GM04504 (cell line): ENCODE measurements around the gene ANKFY1.
"Not testable (repeated sequence)": the region's sequence is repeated elsewhere in the genome, so short reads cannot be mapped to it uniquely, and the experiment has no call there.

ENCODE experiments used
- DNase-seq: peaks from one replicate; pipeline ENCODE4 v3.0.0-alpha.2; 2012; ENCODE audit warnings: low read depth

Gene ANKFY1

DNA sequence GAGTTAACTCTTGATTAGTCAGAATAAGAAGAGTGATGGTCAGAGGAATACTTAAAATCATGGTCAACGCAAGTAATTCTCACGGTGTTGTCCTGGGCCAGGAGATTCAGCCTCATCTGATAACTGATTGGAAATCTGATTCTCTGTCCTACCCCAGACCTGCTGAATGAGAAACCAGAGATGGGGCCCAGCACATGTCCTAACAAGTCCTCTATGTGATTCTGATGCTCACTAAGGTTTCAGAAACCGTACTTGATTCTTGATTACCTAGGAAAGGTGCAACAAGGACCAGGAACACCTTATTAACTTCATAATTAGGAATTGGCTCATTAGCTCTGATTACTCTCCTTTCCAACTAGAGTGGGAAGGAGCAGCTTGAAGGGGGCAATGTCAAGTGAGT is 44.5 kb downstream of the ANKFY1 start:
- DNase-seq, result no peak

DNA sequence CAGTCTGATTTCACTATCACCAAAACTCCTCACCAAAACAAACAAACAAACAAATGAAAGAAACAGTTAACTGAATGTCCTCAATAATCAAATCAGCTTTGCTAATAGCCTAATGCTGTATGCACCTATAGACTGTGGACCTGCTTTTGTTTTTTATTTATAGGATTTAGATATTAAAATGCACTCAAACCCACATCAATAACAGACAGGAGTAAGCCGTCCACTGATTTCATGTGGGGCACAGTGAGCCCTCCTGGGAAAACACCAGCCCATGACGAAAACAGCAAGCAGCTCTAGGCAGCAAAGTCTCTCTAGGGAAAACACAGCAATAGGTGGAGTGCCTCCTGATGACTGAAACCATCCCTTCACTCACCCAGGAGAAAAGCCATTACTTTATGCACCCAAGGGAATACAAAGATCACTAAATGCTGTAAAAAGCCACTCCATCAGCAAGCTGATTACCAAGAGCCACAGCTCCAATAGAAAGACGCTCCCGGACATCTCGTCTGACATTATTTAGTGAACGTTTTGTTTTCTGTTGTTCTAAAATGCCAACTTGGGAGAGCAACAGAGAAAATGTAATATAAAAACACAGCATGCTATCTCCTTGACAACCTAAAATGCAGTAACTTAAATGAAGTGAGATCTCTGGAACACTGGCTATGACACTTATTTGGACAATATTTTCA is 47.8 kb downstream of the ANKFY1 start:
- DNase-seq, result no peak

DNA sequence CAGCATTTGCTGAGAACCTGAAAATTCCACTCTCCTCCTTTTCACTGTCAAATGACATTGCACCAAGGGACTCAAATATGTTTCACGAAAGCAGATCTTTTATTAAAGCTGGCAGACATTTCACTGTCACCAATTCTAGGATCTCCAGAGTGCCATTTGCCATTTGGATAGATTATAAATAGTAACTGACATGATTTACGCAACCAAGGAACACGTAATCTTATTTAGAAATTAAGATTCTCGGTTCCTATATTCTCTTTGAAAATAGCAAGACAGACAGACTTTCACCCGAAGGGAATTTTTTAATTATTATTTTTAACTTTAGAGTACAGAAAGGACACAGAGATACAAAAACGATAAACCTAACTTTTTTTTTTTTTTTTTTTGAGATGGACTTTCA is 49.6 kb downstream of the ANKFY1 start:
- DNase-seq, result no peak

DNA sequence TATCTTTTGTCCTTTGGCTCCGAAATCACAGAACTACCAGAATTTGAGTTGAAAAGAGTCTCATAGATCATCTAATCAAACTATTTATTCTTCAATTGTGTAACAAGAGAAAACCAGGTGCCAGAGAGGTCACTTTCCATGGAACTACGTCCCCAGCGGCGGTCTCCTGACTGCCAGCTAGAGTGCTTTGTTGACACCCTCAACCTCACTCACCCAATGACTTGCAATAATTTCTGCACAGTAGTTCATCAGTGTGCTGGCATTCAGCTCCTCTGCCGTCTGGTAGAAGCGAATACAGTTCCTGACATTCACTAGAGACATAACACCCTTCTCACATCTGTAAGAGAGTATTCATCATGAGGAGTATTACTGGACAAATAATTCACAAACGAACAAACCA is 54.2 kb downstream of the ANKFY1 start:
- no peak for DNase-seq

DNA sequence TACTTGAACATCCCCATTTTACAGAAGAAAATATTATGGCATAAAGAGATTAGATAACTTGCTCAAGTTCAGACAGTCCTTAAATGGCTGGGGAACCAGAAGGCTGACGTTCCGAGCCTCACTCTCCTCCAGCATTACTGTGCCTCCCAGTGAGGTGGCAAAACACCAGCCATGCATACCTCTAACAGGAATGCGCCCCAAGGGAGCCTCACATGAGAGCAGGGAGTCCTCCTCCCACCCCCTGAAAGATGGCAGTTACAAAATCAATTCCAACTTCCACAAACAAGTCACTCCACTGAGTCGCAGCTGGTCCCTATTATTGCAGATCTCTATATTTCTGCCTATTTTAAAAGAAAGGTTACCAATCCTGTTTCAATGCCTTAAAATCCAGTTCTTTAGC is 55.5 kb downstream of the ANKFY1 start:
- no peak for DNase-seq

DNA sequence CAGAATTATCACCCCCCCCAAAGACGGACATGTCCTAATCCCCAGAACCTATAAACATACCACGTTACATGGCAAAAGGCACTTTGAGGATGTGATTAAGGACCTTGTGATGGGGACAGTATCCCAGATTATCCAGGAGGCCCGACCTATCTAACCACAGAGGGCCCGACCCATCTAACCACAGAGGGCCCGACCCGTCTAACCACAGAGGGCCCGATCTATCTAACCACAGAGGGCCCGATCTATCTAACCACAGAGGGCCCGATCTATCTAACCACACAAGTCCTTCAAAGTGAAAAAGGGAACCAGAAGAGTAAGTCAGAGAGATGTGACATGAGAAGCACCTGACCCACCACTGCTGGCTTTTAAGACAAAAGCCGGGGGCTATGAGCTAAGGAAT is 56.8 kb downstream of the ANKFY1 start:
- no peak for DNase-seq

DNA sequence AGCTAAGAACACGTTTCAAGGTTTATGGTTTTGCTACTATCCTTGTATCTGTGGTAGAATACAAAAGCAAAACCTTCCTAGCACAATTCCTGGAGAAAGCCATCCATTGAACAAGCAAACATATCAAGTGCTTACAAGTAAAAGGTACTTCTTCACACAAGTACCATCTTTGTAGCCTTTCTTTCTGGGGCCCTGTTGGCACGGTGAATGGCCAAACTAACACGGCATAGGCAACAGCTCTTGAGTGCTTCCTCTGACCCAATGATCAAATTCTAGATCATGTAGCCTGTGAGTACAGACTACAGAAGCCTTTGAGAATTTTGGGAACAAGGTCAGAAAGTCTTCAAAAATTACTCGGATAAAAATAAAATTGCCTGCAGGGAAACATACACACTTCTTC is 57.9 kb downstream of the ANKFY1 start:
- no peak for DNase-seq

DNA sequence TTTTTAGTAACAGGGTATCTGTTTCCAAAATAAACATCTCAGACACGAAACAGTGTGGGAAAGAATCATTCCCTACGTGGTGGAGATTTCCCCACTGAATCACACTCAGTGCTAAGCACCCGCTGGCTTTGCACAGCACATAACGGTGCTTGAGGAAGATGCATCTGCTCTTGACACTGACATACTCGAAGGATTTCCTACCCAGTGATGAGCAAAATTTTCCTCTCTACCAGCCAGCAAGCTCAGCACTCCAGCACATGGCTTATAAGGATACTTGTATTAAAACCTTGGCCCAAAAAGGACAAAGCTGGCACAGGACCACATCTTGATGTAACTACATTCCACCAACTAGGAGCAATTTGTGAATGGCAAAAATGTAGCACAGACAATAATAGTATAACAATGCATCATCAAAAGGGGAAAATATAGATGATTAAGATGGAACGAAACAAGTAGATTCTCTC is 59.0 kb downstream of the ANKFY1 start:
- peak; percentile 94 for DNase-seq

DNA sequence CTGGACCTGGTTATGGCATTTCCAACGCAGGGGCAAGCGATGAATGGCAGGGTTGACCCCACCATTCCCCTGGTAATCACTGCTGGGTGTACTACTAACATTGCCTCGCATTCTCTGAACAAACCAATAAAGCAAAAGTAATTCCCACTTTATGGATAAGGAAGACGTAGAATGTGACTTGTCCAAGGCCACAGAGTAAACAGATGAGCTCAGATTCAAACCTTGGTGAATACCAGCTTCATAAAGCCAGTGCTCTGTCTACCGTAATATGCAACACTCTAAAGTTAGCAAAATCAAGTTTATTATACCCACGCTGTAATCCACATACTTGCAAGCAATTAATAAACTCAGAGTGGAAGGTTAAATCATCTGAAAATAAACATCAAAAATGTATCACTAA is 59.6 kb downstream of the ANKFY1 start:
- DNase-seq, result no peak

DNA sequence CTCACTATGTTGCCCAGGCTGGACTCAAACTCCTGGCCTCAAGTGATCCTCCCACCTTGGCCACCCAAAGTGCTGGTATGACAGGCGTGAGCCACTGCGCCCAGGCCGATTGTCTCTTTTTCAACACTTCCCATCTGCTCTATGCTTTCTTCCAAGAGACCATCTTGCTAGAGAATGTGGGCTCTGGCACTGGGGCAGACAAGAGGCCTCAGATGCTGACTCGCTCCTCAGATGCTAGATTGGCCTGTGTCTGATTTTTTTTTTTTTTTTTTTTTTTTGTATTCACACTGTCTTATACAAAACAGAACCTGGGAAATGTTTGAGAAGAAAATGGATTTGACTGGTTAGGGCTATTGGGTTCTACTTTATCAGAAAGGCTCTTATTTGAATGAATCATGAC is 62.6 kb downstream of the ANKFY1 start:
- no peak for DNase-seq

DNA sequence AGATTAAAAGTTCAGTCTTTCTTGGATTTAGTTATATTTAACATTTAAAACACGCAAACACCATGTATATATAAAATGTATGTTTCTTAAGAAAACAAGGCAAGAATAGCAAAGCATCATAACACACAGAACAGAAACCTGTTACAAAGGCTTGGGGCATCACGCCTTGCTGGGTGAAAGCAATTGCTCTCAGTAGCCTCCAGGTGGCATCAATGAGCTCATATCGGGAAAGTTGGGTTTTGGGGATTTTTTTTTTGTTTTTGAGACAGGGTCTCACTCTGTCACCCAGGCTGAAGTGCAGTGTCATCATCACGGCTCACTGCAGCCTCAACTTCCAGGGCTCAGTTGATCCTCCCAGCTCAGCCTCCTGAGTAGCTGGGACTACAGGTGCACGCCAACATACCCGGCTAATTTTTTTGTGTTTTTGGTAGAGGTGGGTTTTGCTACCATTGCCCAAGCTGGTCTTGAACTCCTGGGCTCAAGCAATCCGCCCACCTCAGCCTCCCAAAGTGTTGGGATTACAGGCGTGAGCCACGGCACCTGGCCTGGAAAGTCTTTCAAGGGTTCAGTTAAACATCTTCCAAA is 63.9 kb downstream of the ANKFY1 start:
- DNase-seq, result no peak

DNA sequence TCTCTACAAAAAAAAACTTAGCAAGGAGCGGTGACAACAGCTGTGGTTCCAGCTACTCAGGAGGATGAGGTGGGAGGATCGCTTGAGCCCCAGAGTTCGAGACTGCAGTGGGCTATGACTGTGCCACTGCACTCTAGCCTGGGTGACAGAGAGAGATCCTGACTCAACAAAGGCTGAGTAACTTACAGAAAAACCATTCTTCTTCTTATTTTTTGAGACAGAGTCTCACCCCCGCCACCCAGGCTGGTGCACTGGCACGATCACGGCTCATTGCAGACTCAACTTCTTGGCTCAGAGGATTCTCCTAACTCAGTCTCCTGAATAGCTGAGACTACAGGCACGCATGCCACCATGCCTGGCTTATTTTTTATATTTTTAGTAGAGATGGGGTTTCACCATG is 64.8 kb downstream of the ANKFY1 start:
- DNase-seq, result no peak

DNA sequence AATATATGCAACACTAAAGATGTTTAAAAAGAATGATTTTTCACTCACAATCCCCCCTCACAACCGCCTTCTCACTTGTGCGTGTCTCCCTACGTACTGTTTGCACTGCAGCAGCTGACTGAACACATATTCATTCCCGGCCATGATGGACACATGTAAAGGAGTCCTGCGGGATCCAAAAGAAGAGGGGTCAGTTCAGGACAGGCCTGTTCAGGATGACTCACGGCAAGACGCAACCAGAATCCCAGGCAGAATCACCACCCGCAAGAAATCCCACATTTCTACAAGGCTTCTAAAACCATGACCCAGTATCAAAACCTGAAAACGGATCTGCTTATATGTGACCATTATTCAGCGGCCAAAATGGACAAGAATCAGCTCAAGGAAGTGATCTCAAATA is 68.5 kb downstream of the ANKFY1 start:
- peak; percentile 77 for DNase-seq

DNA sequence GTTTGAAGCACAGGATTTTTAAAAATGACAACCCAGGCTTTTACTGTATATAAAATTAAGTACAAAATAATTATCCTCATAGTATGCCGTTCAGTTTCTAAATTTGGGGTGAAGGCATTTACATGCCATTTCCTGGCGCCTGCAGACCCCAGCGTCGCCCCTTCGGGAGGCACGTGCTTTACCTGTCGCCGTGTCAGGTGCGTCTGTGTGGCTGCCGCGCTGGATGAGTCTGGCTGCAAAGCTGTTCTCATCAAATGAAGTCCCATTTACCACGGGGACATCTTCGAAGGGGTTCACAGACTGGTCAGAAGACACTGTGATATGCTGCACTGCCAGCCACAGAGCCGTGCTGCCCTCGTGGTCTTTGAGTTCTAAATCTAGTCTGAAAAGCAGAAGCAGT is 69.0 kb downstream of the ANKFY1 start:
- no peak for DNase-seq

DNA sequence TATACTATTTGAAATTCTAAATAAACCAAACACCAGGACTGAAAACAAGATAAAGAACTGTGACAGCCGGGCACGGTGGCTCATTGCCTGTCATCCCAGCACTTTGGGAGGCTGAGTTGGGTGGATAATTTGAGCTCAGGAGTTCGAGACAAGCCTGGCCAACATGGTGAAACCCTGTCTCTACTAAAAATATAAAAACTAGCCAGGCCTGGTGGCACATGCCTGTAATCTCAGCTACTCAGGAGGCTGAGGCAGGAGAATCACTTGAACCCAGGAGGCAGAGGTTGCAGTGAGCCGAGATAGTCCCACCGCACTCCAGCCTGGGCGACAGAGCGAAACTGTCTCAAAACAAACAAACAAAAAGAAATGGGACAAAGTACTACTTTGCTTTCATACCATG is 73.0 kb downstream of the ANKFY1 start:
- DNase-seq, result not testable (repeated sequence)

DNA sequence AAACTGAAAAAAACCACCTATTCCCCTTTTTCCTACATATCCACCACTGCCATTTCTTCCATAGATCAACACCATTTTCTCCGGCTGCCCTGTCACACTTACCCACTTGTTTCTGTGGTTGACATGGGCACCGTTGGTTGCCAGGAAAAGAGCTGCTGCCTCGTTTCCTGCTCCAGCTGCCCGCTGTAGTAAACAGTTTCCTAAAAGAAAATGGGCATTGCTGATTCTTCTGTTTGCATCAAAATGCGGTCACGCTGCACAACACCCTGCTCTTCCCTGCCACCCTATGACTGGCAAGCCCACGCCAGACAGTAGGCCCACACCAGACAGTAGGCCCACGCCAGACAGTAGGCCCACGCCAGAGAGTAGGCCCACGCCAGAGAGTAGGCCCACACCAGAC is 74.5 kb downstream of the ANKFY1 start:
- DNase-seq, result no peak

DNA sequence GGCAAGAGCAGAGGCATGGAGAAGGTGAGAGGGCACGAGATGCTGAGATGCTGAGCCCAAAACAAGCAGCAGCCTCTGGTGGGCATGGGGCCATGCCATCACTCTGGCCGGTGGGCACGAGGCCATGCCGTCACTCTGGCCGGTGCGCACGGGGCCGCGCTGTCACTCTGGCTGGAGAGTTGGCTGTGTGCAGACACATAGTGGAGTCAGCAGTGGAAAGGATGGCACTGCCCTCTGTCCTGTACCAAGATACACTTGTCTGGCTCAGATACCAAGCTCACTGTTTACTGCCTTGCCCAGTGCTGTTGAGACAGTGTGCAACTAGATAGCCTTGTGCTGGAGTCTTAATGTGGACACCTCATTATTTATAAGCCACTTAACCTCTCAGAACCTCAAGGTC is 75.7 kb downstream of the ANKFY1 start:
- DNase-seq, result no peak

DNA sequence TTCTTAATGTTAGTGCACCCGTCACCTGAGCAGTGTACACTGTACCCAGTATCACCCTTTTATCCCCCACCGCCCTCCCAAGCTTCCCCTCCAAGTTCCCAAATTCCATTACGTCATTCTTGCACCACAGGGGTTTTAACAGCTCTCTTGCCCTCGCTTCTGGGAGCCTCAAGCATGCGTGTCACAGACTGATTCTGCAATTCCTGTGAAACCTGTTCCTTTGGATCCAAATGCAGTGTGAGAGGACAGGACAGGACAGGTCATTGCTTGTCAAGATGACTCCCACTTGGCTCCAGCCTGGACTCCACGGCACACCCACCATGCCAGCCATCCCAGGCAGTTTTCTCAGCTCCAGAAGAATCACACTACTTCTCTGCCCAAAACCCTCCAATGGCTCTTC is 76.7 kb downstream of the ANKFY1 start:
- no peak for DNase-seq

DNA sequence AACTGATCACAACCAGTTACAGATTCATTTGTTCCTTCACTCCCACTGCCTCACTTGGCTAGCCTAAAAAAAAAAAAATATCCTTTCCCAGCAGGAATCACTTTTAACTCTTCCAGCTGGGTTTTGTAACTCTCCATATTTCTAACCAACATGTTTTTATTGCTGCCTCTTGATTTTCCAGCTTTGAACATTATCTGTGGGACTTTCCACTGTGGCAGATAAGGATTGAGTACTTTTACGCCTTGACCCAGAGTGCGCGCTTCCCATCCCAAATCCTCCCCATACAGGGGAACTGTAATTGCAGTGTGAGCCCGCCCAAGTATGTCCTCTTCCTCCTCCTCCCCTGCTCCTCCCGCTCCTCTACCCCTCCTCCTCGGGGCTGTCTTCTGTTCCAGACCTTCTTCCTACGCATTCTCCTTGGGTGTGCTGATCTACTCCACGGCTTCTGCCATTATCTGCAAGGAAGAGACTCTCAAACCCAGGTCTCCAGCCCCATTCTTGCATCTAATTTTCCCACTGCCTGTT is 77.4 kb downstream of the ANKFY1 start:
- no peak for DNase-seq

DNA sequence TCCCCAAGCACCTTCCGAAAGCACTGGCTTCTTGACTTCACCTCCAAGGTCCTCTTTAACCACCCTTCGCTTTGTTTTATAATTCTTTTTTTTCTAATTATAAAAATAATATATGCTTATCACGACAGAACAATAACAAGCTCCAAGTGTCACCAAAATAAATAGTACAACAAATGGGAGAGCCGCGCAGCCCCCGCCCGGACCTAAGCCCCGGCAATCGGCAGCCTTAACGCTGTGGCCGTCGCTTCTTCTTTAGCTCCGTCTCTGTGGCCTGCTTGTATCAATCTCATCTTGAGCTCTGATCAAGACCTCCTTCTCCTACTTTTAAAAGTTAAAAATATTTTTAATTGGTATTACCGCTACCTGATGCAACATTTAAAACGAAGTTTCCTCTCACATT is 78.1 kb downstream of the ANKFY1 start:
- no peak for DNase-seq

DNA sequence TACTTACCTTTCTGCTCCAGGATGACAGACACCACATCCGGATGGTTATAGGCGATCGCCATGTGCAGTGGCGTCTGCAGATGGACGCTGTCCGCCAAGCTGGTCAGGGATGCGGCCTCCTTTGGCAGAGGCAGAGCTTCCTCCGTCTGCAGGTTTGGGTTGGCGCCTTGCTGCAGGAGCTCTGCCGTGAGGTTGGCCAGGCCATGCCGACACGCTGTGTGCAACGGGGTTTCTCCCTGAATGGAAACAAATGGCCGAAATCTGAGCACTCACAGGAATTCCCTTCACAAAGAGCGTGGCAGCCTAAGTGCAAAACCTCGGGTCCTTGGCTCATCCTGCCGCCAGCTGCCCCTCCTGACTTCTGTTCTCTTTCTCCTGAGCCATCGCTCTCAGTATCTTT is 79.0 kb downstream of the ANKFY1 start:
- no peak for DNase-seq

DNA sequence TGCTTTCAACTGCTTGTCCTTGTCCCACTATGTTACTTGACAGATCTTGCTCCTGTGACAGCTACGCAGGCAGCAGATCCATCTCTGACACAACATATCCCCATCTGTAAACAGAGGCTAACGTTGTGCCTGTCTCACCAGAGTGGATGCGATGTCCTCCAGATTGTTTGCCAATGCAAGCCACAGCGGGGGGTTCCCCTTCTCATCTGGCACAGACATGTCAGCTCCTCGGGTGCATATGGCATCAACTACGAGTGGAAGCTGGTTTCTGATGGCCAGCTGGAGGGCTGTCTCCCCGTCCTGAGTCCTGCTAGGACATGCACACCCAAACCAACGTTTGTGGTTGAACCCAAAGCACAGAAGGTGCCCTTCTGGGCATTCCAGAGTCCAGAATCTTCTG is 81.7 kb downstream of the ANKFY1 start:
- DNase-seq, result no peak

DNA sequence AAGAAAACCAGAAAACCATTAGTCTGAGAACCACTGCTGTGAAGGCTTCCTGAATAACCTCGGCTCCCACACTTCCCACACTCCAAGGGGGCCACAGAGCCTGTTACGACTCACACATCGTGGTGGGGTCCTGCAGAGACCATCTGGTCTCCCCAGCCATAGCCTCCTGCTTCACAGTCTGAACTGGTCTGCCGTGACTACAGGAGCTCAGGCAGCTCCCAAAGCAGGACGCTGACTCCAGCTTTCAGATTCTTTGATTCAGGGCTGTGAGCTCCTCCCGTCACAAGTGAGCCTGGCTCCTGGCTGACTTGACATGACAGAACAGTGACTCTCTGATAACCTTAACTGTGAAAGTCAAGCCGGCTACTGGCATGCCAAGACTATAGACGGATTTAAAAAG is 83.0 kb downstream of the ANKFY1 start:
- no peak for DNase-seq

DNA sequence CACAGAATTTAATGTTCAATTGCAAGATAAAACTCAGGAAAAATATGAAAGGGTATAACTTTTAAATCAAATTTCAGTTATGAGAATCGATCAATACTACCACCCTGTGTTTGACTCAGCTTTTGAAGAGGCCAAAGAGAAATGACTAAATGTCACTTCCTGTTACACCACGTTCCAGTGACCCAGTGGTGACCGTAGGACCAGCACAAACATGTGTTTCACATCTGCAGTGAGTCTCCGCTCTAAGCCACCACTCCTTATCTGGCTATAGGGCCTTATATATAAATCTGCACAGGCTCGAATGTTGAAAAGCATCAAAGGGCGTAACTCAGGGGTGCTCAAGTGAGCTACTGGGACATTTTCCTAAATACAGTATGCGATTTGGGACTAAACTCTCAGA is 84.7 kb downstream of the ANKFY1 start:
- DNase-seq, result no peak
